ENCODE data around the gene FHDC1. TPM values are rescaled to one million over a fixed set of nuclear protein-coding genes. Genes with fewer than 3 reads are reported as not detected.

The FHDC1 gene
- total RNA-seq, 1 donor from 2014 or later: 3.7 TPM

GRCh38 chr4:152954741-152955140 lies 18.6 kb downstream of the FHDC1 start:
- H3K4me1 ChIP-seq (ENCODE audit: control insufficient read depth in 3 of 3, insufficient read depth in 3 of 3, low read length in 3 of 3): peaks cover 0 to 4% (median 2%) of the 10 kb centered on the region in 3 donors
- no peak overlapping the region for H3K4me3 ChIP-seq (ENCODE audit: low read length in 3 of 3)
- no peaks in the 10 kb centered on the region for H3K9me3 ChIP-seq (ENCODE audit: control insufficient read depth in 3 of 3, low read length in 3 of 3)
- no peak overlapping the region for H3K9ac ChIP-seq (ENCODE audit: low read depth in 1 of 3, low read length in 3 of 3)
- H3K36me3 ChIP-seq (ENCODE audit: control insufficient read depth in 3 of 3, insufficient read depth in 3 of 3, low read length in 3 of 3): no peaks in the 10 kb centered on the region
- peaks cover 0 to 2% (median 0%) of the 10 kb centered on the region in 3 donors for H3K27me3 ChIP-seq (ENCODE audit: control insufficient read depth in 3 of 3, insufficient read depth in 3 of 3, low read length in 3 of 3)
- no peak overlapping the region for H3K27ac ChIP-seq (ENCODE audit: low read depth, low read length)

- no peak overlapping the region for H3K27ac ChIP-seq (ENCODE audit: low read depth, low read length)
These were observed 20.0 kb downstream of the FHDC1 start for GRCh38 chr4:152956147-152956546.

GRCh38 chr4:152956650-152957436 lies 20.7 kb downstream of the FHDC1 start:
- H3K27ac ChIP-seq (ENCODE audit: low read depth, low read length): no peak overlapping the region

More at GRCh38 chr4:152956147-152956546, 20.0 kb downstream of the FHDC1 start:
- Histone ChIP-seq H3K9me3 (ENCODE audit: control insufficient read depth in 3 of 3, low read length in 3 of 3) (no peaks in the 10 kb centered on the region), H3K9ac (ENCODE audit: low read depth in 1 of 3, low read length in 3 of 3) (no peak overlapping the region), H3K4me3 (ENCODE audit: low read length in 3 of 3) (no peak overlapping the region), H3K4me1 (ENCODE audit: control insufficient read depth in 3 of 3, insufficient read depth in 3 of 3, low read length in 3 of 3) (peaks cover 0 to 2% (median 0%) of the 10 kb centered on the region in 3 donors), H3K36me3 (ENCODE audit: control insufficient read depth in 3 of 3, insufficient read depth in 3 of 3, low read length in 3 of 3) (no peaks in the 10 kb centered on the region), H3K27me3 (ENCODE audit: control insufficient read depth in 3 of 3, insufficient read depth in 3 of 3, low read length in 3 of 3) (no peaks in the 10 kb centered on the region)

GRCh38 chr4:152957437-152958171 lies 21.5 kb downstream of the FHDC1 start:
- Histone ChIP-seq H3K4me1 (ENCODE audit: control insufficient read depth in 3 of 3, insufficient read depth in 3 of 3, low read length in 3 of 3) (peaks cover 0 to 2% (median 0%) of the 10 kb centered on the region in 3 donors), H3K27me3 (ENCODE audit: control insufficient read depth in 3 of 3, insufficient read depth in 3 of 3, low read length in 3 of 3) (no peaks in the 10 kb centered on the region), H3K36me3 (ENCODE audit: control insufficient read depth in 3 of 3, insufficient read depth in 3 of 3, low read length in 3 of 3) (no peaks in the 10 kb centered on the region), H3K9me3 (ENCODE audit: control insufficient read depth in 3 of 3, low read length in 3 of 3) (no peaks in the 10 kb centered on the region), H3K4me3 (ENCODE audit: low read length in 3 of 3) (no peak overlapping the region), H3K27ac (ENCODE audit: low read depth, low read length) (no peak overlapping the region), H3K9ac (ENCODE audit: low read depth in 1 of 3, low read length in 3 of 3) (no peak overlapping the region)

More at GRCh38 chr4:152956650-152957436, 20.7 kb downstream of the FHDC1 start:
- no peak overlapping the region for H3K9ac ChIP-seq (ENCODE audit: low read depth in 1 of 3, low read length in 3 of 3)
- H3K9me3 ChIP-seq (ENCODE audit: control insufficient read depth in 3 of 3, low read length in 3 of 3): no peaks in the 10 kb centered on the region
- no peak overlapping the region for H3K4me3 ChIP-seq (ENCODE audit: low read length in 3 of 3)
- H3K36me3 ChIP-seq (ENCODE audit: control insufficient read depth in 3 of 3, insufficient read depth in 3 of 3, low read length in 3 of 3): no peaks in the 10 kb centered on the region
- no peaks in the 10 kb centered on the region for H3K27me3 ChIP-seq (ENCODE audit: control insufficient read depth in 3 of 3, insufficient read depth in 3 of 3, low read length in 3 of 3)
- H3K4me1 ChIP-seq (ENCODE audit: control insufficient read depth in 3 of 3, insufficient read depth in 3 of 3, low read length in 3 of 3): peaks cover 0 to 2% (median 0%) of the 10 kb centered on the region in 3 donors

GRCh38 chr4:152959080-152959479 lies 23.0 kb downstream of the FHDC1 start:
- Histone ChIP-seq H3K27me3 (ENCODE audit: control insufficient read depth in 3 of 3, insufficient read depth in 3 of 3, low read length in 3 of 3) (no peaks in the 10 kb centered on the region), H3K36me3 (ENCODE audit: control insufficient read depth in 3 of 3, insufficient read depth in 3 of 3, low read length in 3 of 3) (peaks cover 0 to 3% (median 0%) of the 10 kb centered on the region in 3 donors), H3K9me3 (ENCODE audit: control insufficient read depth in 3 of 3, low read length in 3 of 3) (no peaks in the 10 kb centered on the region), H3K27ac (ENCODE audit: low read depth, low read length) (no peak overlapping the region), H3K4me3 (ENCODE audit: low read length in 3 of 3) (no peak overlapping the region), H3K9ac (ENCODE audit: low read depth in 1 of 3, low read length in 3 of 3) (no peak overlapping the region), H3K4me1 (ENCODE audit: control insufficient read depth in 3 of 3, insufficient read depth in 3 of 3, low read length in 3 of 3) (peaks cover 0 to 2% (median 0%) of the 10 kb centered on the region in 3 donors)

GRCh38 chr4:152960082-152960481 lies 24.0 kb downstream of the FHDC1 start:
- peaks cover 0 to 2% (median 0%) of the 10 kb centered on the region in 3 donors for H3K4me1 ChIP-seq (ENCODE audit: control insufficient read depth in 3 of 3, insufficient read depth in 3 of 3, low read length in 3 of 3)
- no peak overlapping the region for H3K27ac ChIP-seq (ENCODE audit: low read depth, low read length)
- H3K36me3 ChIP-seq (ENCODE audit: control insufficient read depth in 3 of 3, insufficient read depth in 3 of 3, low read length in 3 of 3): peaks cover 0 to 6% (median 0%) of the 10 kb centered on the region in 3 donors
- no peaks in the 10 kb centered on the region for H3K9me3 ChIP-seq (ENCODE audit: control insufficient read depth in 3 of 3, low read length in 3 of 3)
- H3K9ac ChIP-seq (ENCODE audit: low read depth in 1 of 3, low read length in 3 of 3): no peak overlapping the region
- H3K4me3 ChIP-seq (ENCODE audit: low read length in 3 of 3): no peak overlapping the region
- no peaks in the 10 kb centered on the region for H3K27me3 ChIP-seq (ENCODE audit: control insufficient read depth in 3 of 3, insufficient read depth in 3 of 3, low read length in 3 of 3)

- no peak overlapping the region for H3K9ac ChIP-seq (ENCODE audit: low read depth in 1 of 3, low read length in 3 of 3)
- peaks cover 0 to 2% (median 0%) of the 10 kb centered on the region in 3 donors for H3K4me1 ChIP-seq (ENCODE audit: control insufficient read depth in 3 of 3, insufficient read depth in 3 of 3, low read length in 3 of 3)
- no peaks in the 10 kb centered on the region for H3K9me3 ChIP-seq (ENCODE audit: control insufficient read depth in 3 of 3, low read length in 3 of 3)
- H3K27me3 ChIP-seq (ENCODE audit: control insufficient read depth in 3 of 3, insufficient read depth in 3 of 3, low read length in 3 of 3): no peaks in the 10 kb centered on the region
- no peak overlapping the region for H3K4me3 ChIP-seq (ENCODE audit: low read length in 3 of 3)
- peaks cover 0 to 9% (median 0%) of the 10 kb centered on the region in 3 donors for H3K36me3 ChIP-seq (ENCODE audit: control insufficient read depth in 3 of 3, insufficient read depth in 3 of 3, low read length in 3 of 3)
- no peak overlapping the region for H3K27ac ChIP-seq (ENCODE audit: low read depth, low read length)
These were observed 25.1 kb downstream of the FHDC1 start for GRCh38 chr4:152961014-152961772.

GRCh38 chr4:152961773-152962115 lies 25.6 kb downstream of the FHDC1 start:
- H3K36me3 ChIP-seq (ENCODE audit: control insufficient read depth in 3 of 3, insufficient read depth in 3 of 3, low read length in 3 of 3): peaks cover 0 to 9% (median 0%) of the 10 kb centered on the region in 3 donors
- H3K9ac ChIP-seq (ENCODE audit: low read depth in 1 of 3, low read length in 3 of 3): no peak overlapping the region
- no peak overlapping the region for H3K4me3 ChIP-seq (ENCODE audit: low read length in 3 of 3)
- no peaks in the 10 kb centered on the region for H3K27me3 ChIP-seq (ENCODE audit: control insufficient read depth in 3 of 3, insufficient read depth in 3 of 3, low read length in 3 of 3)
- H3K27ac ChIP-seq (ENCODE audit: low read depth, low read length): no peak overlapping the region
- H3K9me3 ChIP-seq (ENCODE audit: control insufficient read depth in 3 of 3, low read length in 3 of 3): no peaks in the 10 kb centered on the region
- peaks cover 0 to 2% (median 0%) of the 10 kb centered on the region in 3 donors for H3K4me1 ChIP-seq (ENCODE audit: control insufficient read depth in 3 of 3, insufficient read depth in 3 of 3, low read length in 3 of 3)

GRCh38 chr4:152962150-152962549 lies 26.0 kb downstream of the FHDC1 start:
- Histone ChIP-seq H3K27me3 (ENCODE audit: control insufficient read depth in 3 of 3, insufficient read depth in 3 of 3, low read length in 3 of 3) (no peaks in the 10 kb centered on the region), H3K36me3 (ENCODE audit: control insufficient read depth in 3 of 3, insufficient read depth in 3 of 3, low read length in 3 of 3) (peaks cover 0 to 9% (median 0%) of the 10 kb centered on the region in 3 donors), H3K4me1 (ENCODE audit: control insufficient read depth in 3 of 3, insufficient read depth in 3 of 3, low read length in 3 of 3) (peaks cover 0 to 2% (median 0%) of the 10 kb centered on the region in 3 donors), H3K27ac (ENCODE audit: low read depth, low read length) (no peak overlapping the region), H3K4me3 (ENCODE audit: low read length in 3 of 3) (no peak overlapping the region), H3K9me3 (ENCODE audit: control insufficient read depth in 3 of 3, low read length in 3 of 3) (no peaks in the 10 kb centered on the region), H3K9ac (ENCODE audit: low read depth in 1 of 3, low read length in 3 of 3) (no peak overlapping the region)
